Ramos (cell line): ENCODE results near the gene ST8SIA6.
"Not testable (repeated sequence)": the region's sequence is repeated elsewhere in the genome, so short reads cannot be mapped to it uniquely, and the experiment has no call there.

Source experiments
- in situ Hi-C: fragments of 300-500 bp; cut with MboI; formaldehyde crosslinking; loops from one replicate; pipeline ENCODE4 v1.14.3; 2022; ENCODE audit warnings: low sequenced_read_pairs; ENCODE audit not compliant: unreplicated experiment

ST8SIA6 gene

DNA sequence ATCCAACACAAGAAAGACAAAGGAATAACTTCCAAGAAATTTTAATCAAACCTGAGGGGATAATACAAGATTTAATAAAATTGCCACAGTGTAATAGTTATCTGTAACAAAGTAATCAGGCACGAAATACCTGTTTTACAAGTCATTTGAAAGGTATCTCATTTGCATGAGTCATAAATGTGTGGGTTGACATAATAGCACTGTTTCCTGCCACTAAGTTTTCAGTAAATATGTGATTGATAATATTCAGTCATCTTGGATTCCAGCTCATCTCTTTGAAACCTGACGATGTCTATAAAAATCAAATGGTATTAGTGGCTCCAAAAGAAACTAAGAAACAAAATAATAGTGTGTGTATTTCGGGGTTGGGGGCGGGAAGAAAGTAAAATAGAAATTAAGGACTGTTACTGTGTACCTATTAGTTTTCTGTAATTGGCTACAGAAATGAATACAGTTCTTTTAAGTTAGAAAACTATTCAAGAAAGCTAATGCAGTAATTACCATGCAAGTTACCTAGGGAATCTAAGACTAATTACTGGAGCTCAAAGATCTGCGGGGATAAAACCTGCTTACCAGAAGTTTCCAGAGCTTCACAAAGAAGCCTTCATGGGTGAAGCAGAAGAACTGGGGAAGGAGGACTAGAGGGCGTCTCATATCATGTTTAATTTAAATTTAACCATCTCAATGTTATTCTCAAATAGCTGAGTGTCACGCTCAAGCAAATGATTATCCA, 100.7 kb downstream of the ST8SIA6 start:
- in situ Hi-C loops = no loop called here

DNA sequence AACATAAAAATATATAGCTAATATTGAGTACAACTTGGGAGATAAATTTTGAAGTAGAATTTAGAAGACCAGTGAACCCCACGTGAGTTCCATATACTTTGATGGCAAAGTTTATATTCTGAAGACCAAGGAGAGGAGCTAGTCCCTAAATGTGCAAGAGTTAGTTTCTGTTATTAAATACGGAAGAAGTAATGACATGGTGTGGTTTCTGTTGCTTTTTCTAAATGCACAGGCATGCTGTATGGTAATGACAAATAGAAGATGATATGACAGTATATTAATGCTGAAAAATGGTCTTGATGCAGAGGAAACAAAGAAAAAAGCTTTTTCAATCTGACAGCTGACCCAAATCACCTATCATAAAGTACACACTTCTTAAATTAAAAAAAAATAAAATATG, 101.8 kb downstream of the ST8SIA6 start:
- in situ Hi-C loops = no loop called here

DNA sequence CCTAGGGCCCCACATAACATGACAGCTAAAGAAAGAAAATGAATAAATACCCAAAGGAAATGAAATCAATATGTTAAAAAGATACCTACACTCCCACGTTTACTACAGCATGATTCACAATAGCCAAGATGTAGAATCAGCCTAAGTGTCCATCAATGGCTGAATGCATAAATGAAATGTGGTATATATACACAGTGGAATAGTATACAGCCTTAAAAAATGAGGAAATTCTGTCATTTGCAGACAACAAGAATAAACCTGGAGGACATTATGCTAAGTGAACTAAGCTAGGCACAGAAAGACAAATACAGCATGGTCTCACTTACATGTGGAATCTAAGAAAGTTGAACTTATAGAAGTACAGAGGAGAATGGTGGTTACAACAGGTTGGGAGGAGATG, 102.9 kb downstream of the ST8SIA6 start:
- in situ Hi-C loops = no loop called here

DNA sequence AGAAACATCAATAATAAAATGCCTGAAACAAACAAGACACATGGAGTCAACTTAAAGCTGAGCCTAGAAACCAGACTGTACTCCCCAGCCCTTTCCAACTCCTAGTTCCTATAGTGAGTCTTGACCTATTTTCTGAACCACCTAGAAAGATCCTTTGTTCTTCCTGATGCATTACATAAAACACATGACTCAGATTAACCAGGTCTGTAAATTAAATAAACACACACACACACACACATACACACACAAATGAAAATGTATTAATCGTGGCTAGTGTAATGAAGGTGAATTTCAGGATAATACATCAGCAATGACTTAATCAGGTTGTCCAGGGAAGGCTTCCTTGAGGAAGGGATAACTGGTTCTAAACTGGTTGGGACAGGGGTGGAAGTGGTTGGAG, 104.7 kb downstream of the ST8SIA6 start:
- in situ Hi-C loops = no loop called here

DNA sequence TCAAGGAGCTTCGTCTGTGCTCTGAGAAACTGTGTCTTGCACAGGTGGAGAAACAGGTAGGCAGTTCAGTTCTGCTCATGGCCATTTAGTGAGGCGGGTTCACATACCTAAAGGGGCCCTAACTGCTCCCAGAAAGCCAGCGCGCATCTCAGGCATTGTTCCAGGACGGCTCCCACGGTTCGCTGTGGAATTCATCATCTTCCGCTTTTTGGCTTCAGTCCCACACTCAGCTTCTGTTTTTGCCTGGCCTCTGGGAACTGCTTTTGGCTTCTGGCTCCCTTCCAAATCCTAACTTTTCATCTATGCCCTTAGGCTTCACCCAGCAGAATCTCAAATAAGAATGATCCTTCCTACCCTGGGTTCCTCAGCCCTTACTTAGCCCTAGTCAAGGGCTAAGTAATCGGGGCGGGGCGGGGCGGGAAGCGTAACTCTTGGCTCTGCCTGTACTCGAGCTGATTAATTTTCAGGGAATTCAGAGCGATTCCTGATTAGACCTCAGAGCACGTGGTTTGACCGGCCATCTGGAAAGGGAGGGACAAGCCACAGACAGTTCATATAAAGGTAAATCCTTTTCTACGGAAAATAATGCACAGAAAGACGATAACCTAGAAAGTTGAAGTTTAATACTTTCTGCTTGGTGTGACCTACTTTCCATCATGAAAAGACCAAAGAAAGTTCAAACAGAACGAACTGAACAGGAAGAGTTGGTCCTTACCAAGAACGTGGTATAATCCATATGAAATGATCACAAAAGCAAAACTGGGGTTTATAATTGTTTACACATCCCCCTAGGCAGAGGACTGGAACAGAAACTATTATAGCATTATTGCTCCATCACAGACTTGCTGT, 105.7 kb downstream of the ST8SIA6 start:
- in situ Hi-C loops = no loop called here

DNA sequence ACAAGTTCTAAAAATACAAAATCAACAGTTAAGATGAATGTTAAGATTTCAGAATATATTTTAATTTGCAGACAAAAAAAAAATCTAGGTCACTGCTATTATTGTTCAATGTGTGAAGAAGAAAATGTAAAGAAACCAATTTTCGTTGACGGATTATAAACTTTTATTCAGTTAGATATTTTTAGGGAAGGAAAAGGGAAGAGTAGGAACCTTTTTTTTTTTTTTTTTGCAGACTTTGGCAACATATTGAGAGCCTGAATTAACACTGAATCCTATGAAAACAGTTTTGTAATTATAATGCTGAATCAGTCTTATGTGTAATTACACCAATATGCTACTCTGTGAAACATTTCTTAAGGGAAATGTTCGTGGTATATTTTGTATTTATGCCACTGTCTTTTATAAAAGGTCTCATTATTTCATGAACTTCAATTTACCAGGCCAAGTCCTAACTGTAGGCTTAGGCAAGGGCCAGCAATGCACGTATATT, 106.3 kb downstream of the ST8SIA6 start:
- in situ Hi-C loops = no loop called here

DNA sequence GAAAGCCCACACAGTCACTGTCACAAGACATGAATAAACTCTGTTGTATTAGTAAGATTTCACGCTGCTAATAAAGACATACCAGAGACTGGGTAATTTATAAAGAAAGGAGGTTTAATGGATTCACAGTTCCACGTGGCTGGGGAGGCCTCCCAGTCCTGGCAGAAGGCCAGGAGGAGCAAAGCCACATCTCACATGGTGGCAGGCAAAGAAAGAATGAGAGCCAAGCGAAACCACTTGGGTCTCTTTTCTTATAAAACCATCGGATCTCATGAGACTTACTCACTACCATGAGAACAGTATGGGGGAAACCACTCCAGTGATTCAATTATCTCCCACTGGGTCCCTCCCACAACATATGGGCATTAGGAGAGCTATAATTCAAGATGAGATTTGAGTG, 110.2 kb downstream of the ST8SIA6 start:
- in situ Hi-C loops = no loop called here

DNA sequence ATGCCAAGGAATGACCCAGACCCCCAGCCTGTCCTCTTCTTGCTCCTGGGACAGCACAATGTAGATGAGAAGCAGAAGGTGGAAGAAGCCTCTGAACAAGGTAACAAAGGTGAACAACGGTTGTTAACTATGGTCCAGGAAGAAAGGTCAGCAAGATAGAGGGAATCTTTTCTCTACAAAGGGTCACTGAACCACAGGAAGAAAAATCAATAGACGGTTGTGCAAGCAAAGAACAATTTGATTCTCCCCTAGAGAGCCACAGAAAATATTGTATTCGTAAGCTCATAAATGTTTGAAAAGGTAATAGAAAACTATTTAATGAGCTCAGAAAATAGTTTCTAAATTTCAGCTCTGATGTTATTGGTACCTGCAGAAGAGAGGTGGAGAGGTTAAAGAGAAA, 111.3 kb downstream of the ST8SIA6 start:
- in situ Hi-C loops = no loop called here

DNA sequence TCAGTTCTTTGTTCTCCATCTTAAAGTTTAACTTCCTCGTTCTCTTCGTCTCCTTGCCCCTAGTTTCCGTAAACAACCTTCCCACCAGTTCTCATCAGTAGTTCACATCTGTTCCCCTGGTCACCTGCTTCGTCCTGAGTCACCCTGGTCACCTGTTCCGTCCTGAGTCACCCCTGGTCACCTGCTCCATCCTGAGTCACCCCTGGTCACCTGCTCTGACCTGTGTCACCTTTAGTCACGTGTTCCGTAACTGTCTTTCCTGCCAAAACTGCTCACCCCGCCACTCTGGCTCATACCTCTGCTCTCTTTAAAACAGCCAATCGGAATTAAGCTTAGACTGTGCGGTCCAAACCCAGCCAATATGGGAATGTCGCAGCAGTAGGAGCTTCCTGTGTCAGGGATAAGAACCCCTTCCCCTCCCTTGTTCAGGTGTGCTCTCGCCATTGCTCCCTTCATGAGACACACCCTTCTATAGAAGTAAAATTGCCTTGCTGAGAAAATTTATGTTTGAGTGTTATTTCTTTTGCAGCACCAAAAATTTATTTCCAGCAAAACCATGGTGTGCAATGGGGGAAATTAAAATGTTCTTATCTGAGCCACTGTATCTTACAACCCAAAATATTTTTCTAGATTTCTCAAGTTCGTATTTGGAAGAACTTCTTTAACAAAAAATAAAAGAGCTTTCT, 114.1 kb downstream of the ST8SIA6 start:
- in situ Hi-C loops = no loop called here

DNA sequence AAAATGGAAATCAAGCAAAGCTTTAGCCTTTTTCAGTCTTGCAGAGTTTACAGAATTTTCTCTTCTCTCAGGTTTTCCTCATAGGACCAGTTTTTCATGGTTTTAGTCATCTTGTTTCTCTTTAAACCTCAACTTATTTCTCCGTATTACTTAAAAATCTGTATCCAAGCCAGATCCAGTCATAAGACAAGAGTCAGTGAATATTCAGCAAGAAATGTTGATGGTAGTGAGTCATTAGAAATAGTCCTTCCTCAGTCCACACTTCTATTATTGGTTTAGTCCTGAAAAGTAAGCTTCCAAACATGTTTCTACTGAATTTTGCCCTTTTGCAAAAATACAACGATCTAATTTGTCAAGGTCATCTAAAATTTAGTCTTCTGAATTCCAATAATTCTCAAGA, 119.3 kb downstream of the ST8SIA6 start:
- in situ Hi-C loops = no loop called here

DNA sequence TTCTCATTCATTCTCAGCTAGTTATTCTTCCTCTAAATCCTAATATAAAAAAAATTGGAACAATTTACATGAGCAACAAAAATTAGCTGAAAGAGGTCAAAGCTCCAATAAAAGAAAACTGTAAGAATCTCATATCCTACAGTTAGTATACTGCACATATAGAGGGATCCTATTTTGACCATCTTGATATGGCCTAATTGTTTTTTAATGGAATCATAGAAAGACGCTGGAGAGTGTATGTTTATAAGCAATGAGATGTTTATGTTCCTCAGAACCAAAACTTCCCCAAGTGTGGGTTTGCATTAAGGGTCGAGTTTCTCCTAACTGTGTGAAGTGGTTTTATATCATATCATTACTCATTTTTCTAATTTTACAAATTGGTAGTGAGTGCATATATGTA, 123.9 kb downstream of the ST8SIA6 start:
- in situ Hi-C loops = no loop called here

DNA sequence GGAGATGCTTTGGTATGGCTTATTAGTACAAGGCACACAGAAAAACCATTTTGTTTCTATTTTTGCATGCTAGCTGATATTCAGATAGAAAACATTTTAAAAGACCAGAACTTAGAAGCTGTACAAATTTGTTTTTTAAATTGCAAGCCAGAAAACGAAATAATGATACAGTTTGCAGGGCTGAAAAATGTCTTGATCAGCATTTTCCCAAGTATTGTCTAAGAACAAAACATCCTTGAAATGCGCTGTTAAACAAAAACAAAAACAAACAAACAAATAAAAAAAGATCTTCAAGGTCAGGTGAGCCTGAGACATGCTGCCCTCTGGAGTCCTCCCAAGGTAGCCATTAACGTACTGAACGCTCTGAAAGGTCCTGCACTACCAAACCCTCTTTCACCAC, 128.0 kb downstream of the ST8SIA6 start:
- in situ Hi-C loops = no loop called here

DNA sequence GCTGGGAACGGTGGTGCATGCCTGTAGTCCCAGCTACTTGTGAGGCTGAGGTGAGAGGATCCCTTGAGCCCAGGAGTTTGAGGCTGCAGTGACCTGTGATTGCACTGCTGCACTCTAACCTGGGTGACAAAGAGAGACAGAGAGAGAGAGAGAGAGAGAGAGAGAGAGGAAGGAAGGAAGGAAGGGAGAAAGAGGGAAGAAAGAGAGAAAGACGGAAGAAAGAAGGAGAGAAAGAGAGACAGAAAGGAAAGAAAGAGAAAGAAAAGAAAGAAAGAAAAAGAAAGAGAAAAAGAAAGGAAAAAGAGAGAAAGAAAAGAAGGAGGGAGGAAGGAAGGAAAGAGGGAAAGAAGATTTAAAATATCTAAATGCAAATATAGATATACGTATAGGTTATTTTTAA, 132.4 kb downstream of the ST8SIA6 start:
- in situ Hi-C loops = not testable (repeated sequence)

DNA sequence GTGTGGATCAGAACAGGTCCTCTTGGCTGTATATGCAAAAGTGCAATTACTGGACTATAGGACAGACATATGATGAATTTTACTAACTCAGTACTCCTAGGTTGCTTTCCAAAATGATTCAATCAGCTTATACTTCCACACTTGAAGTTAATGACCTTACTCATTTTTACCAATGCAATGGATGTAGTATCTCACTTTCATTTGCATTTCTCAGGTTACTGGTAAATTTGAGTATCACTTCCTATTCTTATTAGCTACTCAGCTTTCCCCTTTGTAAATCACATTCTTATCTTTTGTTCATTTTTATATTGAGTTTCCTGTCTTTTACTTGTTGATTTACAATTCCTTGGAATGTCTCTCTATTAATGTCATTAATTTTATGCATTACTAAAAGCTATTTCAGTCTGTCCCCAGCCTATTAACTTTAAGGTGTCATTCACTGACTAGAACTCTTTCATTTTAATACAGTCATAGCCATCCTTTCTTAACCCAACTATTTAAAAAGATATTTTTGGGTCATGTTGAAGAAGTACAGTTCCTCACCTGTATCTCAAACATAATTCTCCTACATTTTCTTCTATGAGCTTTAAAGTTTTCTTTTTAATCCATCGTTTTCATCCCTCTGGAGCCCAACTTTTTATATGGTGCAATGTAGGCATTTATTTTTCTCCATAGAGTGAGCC, 137.8 kb downstream of the ST8SIA6 start:
- in situ Hi-C loops = no loop called here

DNA sequence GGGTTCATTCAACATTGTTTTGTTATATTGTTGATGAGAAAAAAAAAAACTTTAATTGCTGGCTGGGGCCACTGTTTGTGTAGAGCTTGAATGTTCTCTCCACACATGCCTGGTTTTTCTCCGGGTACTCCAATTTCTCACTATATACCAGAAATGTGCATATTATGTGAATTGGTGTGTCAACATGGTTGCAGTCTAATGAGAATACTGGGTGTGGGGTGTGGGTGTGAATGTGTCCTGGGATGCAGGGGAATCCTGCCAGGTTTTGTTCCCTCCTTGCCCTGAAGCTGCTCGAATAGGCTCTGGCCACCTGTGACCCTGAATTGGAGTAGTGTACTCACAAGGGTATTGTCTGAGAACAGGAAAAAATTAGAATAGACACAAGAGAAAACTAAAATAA, 145.0 kb downstream of the ST8SIA6 start:
- in situ Hi-C loops = no loop called here

DNA sequence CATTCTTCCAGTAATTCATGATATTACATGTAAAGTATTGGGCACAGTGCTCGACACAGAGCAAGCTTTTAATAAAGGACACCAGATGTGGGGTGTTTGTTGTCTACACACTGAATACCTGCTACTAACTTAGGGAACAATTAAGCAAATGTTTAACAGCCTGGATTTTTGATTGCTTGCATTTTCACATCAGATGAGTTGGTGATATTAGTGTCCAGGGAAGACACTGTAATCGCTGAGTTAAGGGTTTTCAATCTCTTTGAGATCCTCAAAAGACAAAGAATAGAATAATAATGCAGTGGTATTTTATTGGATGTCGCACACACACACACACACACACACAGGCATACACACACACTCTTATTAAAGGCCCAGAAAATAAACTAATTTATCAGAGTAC, 147.3 kb downstream of the ST8SIA6 start:
- in situ Hi-C loops = no loop called here

DNA sequence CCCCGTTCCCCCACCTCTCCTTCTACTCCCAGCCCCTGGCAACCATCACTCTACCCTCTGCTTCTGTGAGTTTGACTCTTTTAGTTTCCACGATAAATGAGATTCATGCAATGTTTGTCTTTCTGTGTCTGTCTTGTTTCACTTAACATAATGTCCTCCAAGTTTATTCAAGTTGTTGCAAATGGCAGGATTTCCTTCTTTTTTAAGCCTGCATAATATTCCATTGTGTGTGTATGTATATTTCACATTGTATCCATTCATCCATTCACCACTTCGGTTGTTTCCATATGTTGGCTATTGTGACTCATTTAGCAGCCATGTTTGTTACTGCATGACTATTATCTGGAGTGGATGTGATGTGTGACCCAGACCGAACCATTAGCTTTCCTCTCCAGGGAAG, 162.0 kb downstream of the ST8SIA6 start:
- in situ Hi-C loops = no loop called here

DNA sequence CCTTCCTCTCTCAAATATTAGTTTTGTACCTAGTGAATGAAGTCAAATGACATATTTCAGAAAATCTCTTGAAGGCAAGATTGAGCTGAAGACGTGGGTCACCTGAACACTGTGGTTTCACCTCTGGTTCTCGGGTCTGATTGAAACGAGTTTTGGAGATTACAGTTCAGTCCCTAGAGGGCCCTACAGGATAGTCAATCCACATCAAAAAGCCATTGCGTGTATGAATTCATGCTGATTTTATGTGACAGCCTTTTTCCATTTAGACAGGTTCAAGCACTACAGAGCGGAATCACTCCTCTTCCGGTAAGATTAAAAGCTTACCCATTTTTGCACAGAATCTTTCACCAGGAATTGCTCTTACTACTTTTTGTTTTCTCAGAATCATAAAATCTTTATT, 164.2 kb downstream of the ST8SIA6 start:
- in situ Hi-C loops = no loop called here

DNA sequence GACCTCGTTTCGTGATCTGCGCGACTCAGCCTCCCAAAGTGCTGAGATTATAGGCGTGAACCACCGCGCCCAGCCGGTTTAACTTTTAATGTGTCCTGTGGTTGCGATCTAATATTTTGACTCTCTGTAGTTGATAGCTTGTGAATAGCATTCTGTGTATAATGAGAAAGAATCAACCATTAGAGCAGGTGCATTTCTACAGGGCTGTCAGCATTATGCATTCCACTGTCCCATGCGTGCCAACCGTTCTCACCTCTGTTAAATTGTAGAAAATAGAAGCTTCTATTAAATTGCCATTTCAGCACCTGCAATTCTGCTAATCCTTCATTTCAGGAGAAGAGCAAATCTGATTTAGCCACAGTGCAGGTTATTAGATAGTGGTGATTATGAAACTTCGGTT, 164.6 kb downstream of the ST8SIA6 start:
- in situ Hi-C loops = no loop called here
